ENCODE measurements around the gene OR10W1.

The OR10W1 gene

DNA sequence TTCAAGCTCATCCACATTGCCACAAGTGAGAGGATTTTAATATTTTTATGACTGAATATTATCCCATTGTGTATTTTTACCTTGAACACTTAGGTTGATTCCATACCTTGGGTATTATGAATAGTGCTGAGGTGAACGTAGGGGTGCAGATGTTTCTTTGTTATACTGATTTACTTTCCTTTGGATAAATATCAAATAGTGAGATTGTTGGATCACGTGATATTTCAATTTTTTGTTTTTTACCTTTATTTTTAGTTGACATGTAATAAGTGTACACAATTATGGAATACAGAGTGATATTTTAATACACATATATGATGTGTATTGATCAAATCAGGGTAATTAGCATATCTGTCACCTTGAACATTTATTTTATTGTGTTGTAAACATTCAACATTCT is 8.1 kb downstream of the OR10W1 start (continued):
- TF ChIP-seq REST (tag by site-specific recombination; IDR thresholded peaks at IDR 0.05) (no peak), KLF7 (tag by site-specific recombination; IDR thresholded peaks at IDR 0.05; ENCODE audit: borderline replicate concordance) (no peak), EGR2 (tag by site-specific recombination; IDR thresholded peaks at IDR 0.05; ENCODE audit: low read depth) (no peak), ZNF664 (tag by site-specific recombination; IDR thresholded peaks at IDR 0.05) (no peak), ZNF280C (tag by site-specific recombination; IDR thresholded peaks at IDR 0.05) (no peak), ZNF121 (tag by site-specific recombination; IDR thresholded peaks at IDR 0.05) (no peak), GLI4 (tag by site-specific recombination; IDR thresholded peaks at IDR 0.05) (no peak), KLF8 (tag by site-specific recombination; IDR thresholded peaks at IDR 0.05) (no peak)
- TF ChIP-seq, protein P1, sequence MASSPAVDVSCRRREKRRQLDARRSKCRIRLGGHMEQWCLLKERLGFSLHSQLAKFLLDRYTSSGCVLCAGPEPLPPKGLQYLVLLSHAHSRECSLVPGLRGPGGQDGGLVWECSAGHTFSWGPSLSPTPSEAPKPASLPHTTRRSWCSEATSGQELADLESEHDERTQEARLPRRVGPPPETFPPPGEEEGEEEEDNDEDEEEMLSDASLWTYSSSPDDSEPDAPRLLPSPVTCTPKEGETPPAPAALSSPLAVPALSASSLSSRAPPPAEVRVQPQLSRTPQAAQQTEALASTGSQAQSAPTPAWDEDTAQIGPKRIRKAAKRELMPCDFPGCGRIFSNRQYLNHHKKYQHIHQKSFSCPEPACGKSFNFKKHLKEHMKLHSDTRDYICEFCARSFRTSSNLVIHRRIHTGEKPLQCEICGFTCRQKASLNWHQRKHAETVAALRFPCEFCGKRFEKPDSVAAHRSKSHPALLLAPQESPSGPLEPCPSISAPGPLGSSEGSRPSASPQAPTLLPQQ (tag by site-specific recombination; IDR thresholded peaks at IDR 0.05): no peak

- Histone ChIP-seq H3K9me3 (ENCODE audit: control insufficient read depth, insufficient read depth, low read depth, low read length) (no peaks in the 10 kb centered on the region), H3K27ac (ENCODE audit: extremely low read depth, low read depth, low read length) (no peak overlapping the region), H3K36me3 (ENCODE audit: control insufficient read depth in 2 of 2, insufficient read depth in 1 of 2, low read length in 2 of 2) (no peaks in the 10 kb centered on the region), H3K4me1 (ENCODE audit: control insufficient read depth, insufficient read depth, low read length) (no peaks in the 10 kb centered on the region), H3K4me3 (ENCODE audit: low read depth, low read length) (no peak overlapping the region)
- POLR2A ChIA-PET: no interaction called here
- CTCF ChIA-PET: interaction anchor here (0.6 kb wide), 1 partner anchor 880 kb away, joined by 3 read pairs; no protein-coding TSS in a partner anchor
- no peak for TF ChIP-seq GLI4 (tag by site-specific recombination; IDR thresholded peaks at IDR 0.05)
- TF ChIP-seq ZEB2 (tag by site-specific recombination; IDR thresholded peaks at IDR 0.05): no peak
- no peak for TF ChIP-seq ZNF621 (tag by site-specific recombination; IDR thresholded peaks at IDR 0.05)
- TF ChIP-seq, protein P2, sequence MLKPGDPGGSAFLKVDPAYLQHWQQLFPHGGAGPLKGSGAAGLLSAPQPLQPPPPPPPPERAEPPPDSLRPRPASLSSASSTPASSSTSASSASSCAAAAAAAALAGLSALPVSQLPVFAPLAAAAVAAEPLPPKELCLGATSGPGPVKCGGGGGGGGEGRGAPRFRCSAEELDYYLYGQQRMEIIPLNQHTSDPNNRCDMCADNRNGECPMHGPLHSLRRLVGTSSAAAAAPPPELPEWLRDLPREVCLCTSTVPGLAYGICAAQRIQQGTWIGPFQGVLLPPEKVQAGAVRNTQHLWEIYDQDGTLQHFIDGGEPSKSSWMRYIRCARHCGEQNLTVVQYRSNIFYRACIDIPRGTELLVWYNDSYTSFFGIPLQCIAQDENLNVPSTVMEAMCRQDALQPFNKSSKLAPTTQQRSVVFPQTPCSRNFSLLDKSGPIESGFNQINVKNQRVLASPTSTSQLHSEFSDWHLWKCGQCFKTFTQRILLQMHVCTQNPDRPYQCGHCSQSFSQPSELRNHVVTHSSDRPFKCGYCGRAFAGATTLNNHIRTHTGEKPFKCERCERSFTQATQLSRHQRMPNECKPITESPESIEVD (tag by site-specific recombination; IDR thresholded peaks at IDR 0.05): no peak
- no peak for TF ChIP-seq ZNF132 (tag by site-specific recombination; IDR thresholded peaks at IDR 0.05; ENCODE audit: borderline replicate concordance)
- TF ChIP-seq, protein P3, sequence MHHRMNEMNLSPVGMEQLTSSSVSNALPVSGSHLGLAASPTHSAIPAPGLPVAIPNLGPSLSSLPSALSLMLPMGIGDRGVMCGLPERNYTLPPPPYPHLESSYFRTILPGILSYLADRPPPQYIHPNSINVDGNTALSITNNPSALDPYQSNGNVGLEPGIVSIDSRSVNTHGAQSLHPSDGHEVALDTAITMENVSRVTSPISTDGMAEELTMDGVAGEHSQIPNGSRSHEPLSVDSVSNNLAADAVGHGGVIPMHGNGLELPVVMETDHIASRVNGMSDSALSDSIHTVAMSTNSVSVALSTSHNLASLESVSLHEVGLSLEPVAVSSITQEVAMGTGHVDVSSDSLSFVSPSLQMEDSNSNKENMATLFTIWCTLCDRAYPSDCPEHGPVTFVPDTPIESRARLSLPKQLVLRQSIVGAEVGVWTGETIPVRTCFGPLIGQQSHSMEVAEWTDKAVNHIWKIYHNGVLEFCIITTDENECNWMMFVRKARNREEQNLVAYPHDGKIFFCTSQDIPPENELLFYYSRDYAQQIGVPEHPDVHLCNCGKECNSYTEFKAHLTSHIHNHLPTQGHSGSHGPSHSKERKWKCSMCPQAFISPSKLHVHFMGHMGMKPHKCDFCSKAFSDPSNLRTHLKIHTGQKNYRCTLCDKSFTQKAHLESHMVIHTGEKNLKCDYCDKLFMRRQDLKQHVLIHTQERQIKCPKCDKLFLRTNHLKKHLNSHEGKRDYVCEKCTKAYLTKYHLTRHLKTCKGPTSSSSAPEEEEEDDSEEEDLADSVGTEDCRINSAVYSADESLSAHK (tag by site-specific recombination; IDR thresholded peaks at IDR 0.05): no peak
Measured at GRCh38 chr11:58254936-58255335, 13.1 kb downstream of the OR10W1 start.

Data from HEK293 (cell line).